ENCODE results near the gene BSX. TPM values are rescaled to one million over a fixed set of nuclear protein-coding genes. Genes with fewer than 3 reads are reported as not detected.

The BSX gene
- total RNA-seq (2014; rRNA removed; shearing (Covaris generic)) (not detected in 2 replicates), polyA plus RNA-seq (2016; fragmentation: Nextera tagmentation; extraction: Ambion mirVana) (not detected in 2 replicates)

- Histone ChIP-seq H3K4me1 (ENCODE audit: insufficient read depth) (no peaks in the 10 kb centered on the region), H4K20me1 (ENCODE audit: insufficient read depth) (no peaks in the 10 kb centered on the region), H3K4me2 (ENCODE audit: unreplicated experiment) (no peak within 1 kb of the TSS), H3K79me2 (ENCODE audit: insufficient read depth) (no peaks in the 10 kb centered on the region), H3K4me3 (no peak within 1 kb of the TSS), H3K9me2 (ENCODE audit: insufficient read depth) (no peaks in the 10 kb centered on the region), H3K27me3 (replicated peaks; ENCODE audit: insufficient read depth) (peaks cover 77% of the 10 kb centered on the region), H3K36me3 (ENCODE audit: low read depth) (no peaks in the 10 kb centered on the region), H3K9me3 (ENCODE audit: low read depth) (no peaks in the 10 kb centered on the region), H2AFZ (no peak within 1 kb of the TSS), H3F3A (ENCODE audit: insufficient read depth) (no peaks in the 10 kb centered on the region), H3K27ac (no peak within 1 kb of the TSS), H3K9ac (no peak within 1 kb of the TSS)
- DNase-seq, result peak; percentile 58
- 16 to 19% methylated on average over 27 to 35 of the region's 35 CpGs for WGBS, 2 experiments (ENCODE audit: low coverage in 1 of 2, low lambda C conversion rate in 2 of 2, missing lambda C conversion rate in 2 of 2)
- in situ Hi-C loops (cut with MboI), result no loop called here
- peak; percentile 43 for TF ChIP-seq EZH2 (IDR thresholded peaks at IDR 0.05; ENCODE audit: insufficient read depth, poor library complexity, severe bottlenecking)
- no peak for TF ChIP-seq EZH2phosphoT487 (IDR thresholded peaks at IDR 0.05; ENCODE audit: insufficient read depth, low read depth)
These were observed at the start of gene BSX for GRCh38 chr11:122981388-122982264. TSS of gene BSX (minus strand) at chr11:122981834. CDS start at chr11:122981671, 163 bp downstream.

GRCh38 chr11:123030517-123030916 is 48.9 kb upstream of the BSX start:
- 62 to 66% methylated on average over 4 of the region's 4 CpGs for WGBS, 2 experiments (ENCODE audit: low coverage in 1 of 2, low lambda C conversion rate in 2 of 2, missing lambda C conversion rate in 2 of 2)
- H3K9ac ChIP-seq, result no peak overlapping the region
- in situ Hi-C loops (cut with MboI), result no loop called here
- H3K79me2 ChIP-seq (ENCODE audit: insufficient read depth), result no peaks in the 10 kb centered on the region
- no peaks in the 10 kb centered on the region for H3K9me3 ChIP-seq (ENCODE audit: low read depth)
- DNase-seq, result no peak
- TF ChIP-seq EZH2 (IDR thresholded peaks at IDR 0.05; ENCODE audit: insufficient read depth, poor library complexity, severe bottlenecking), result no peak
- TF ChIP-seq EZH2phosphoT487 (IDR thresholded peaks at IDR 0.05; ENCODE audit: insufficient read depth, low read depth), result no peak
- H3K27ac ChIP-seq, result no peak overlapping the region
- H2AFZ ChIP-seq, result no peak overlapping the region
- no peaks in the 10 kb centered on the region for H3F3A ChIP-seq (ENCODE audit: insufficient read depth)
- no peaks in the 10 kb centered on the region for H4K20me1 ChIP-seq (ENCODE audit: insufficient read depth)
- no peaks in the 10 kb centered on the region for H3K27me3 ChIP-seq (replicated peaks; ENCODE audit: insufficient read depth)
- H3K4me2 ChIP-seq (ENCODE audit: unreplicated experiment), result no peak overlapping the region
- H3K9me2 ChIP-seq (ENCODE audit: insufficient read depth), result no peaks in the 10 kb centered on the region
- no peak overlapping the region for H3K4me3 ChIP-seq
- no peaks in the 10 kb centered on the region for H3K36me3 ChIP-seq (ENCODE audit: low read depth)
- no peaks in the 10 kb centered on the region for H3K4me1 ChIP-seq (ENCODE audit: insufficient read depth)

GRCh38 chr11:123020968-123021367 is 39.3 kb upstream of the BSX start:
- H3K4me1 ChIP-seq (ENCODE audit: insufficient read depth), result no peaks in the 10 kb centered on the region
- WGBS, 2 experiments (ENCODE audit: low coverage in 1 of 2, low lambda C conversion rate in 2 of 2, missing lambda C conversion rate in 2 of 2), result 25 to 28% methylated on average over 2 of the region's 2 CpGs
- H3K9me3 ChIP-seq (ENCODE audit: low read depth), result no peaks in the 10 kb centered on the region
- no peak overlapping the region for H3K4me2 ChIP-seq (ENCODE audit: unreplicated experiment)
- no peak overlapping the region for H3K27ac ChIP-seq
- in situ Hi-C loops (cut with MboI), result loop anchor here (25.0 kb wide), 1 partner anchor 409 kb away; no protein-coding TSS in a partner anchor
- H3K4me3 ChIP-seq, result no peak overlapping the region
- no peak overlapping the region for H3K9ac ChIP-seq
- peak; percentile 84 for DNase-seq
- H3K36me3 ChIP-seq (ENCODE audit: low read depth), result no peaks in the 10 kb centered on the region
- no peaks in the 10 kb centered on the region for H3K9me2 ChIP-seq (ENCODE audit: insufficient read depth)
- TF ChIP-seq EZH2 (IDR thresholded peaks at IDR 0.05; ENCODE audit: insufficient read depth, poor library complexity, severe bottlenecking), result no peak
- TF ChIP-seq EZH2phosphoT487 (IDR thresholded peaks at IDR 0.05; ENCODE audit: insufficient read depth, low read depth), result no peak
- H3F3A ChIP-seq (ENCODE audit: insufficient read depth), result no peaks in the 10 kb centered on the region
- H3K79me2 ChIP-seq (ENCODE audit: insufficient read depth), result no peaks in the 10 kb centered on the region
- peaks cover 8% of the 10 kb centered on the region; the same call in 1 of the 2 replicates for H3K27me3 ChIP-seq (replicated peaks; ENCODE audit: insufficient read depth)
- H2AFZ ChIP-seq, result no peak overlapping the region; the same call in 1 of the 2 replicates
- H4K20me1 ChIP-seq (ENCODE audit: insufficient read depth), result no peaks in the 10 kb centered on the region

DNA sequence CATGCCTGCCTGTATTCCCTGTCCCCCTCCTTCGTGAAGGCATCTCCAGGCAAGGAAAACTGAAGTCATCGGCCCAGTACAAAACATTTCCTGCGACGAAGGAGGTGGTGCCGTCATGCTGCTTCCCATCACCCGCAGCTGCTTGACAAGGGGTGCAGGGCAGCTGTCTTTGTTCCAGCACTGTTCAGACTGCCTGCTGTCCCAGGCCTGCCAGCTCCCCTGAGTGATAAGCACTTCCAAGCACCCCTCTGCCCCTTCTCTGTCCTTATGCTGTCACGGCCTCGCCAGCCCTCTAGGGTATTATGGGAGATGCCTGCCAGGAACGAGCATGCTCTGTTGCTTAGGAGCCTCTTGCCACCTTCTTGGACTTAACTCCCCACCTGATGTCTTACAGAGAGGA is 37.1 kb upstream of the BSX start:
- Histone ChIP-seq H3F3A (ENCODE audit: insufficient read depth) (no peaks in the 10 kb centered on the region), H4K20me1 (ENCODE audit: insufficient read depth) (no peaks in the 10 kb centered on the region), H3K4me2 (ENCODE audit: unreplicated experiment) (no peak overlapping the region), H3K36me3 (ENCODE audit: low read depth) (no peaks in the 10 kb centered on the region), H3K9ac (no peak overlapping the region), H3K9me2 (ENCODE audit: insufficient read depth) (no peaks in the 10 kb centered on the region), H2AFZ (no peak overlapping the region), H3K27ac (no peak overlapping the region), H3K27me3 (replicated peaks; ENCODE audit: insufficient read depth) (peaks cover 17% of the 10 kb centered on the region; the same call in 1 of the 2 replicates), H3K4me1 (ENCODE audit: insufficient read depth) (no peaks in the 10 kb centered on the region), H3K9me3 (ENCODE audit: low read depth) (no peaks in the 10 kb centered on the region), H3K4me3 (no peak overlapping the region), H3K79me2 (ENCODE audit: insufficient read depth) (no peaks in the 10 kb centered on the region)
- in situ Hi-C loops (cut with MboI), result loop anchor here (5.0 to 25.0 kb wide), 2 partner anchors 151 to 406 kb away; no protein-coding TSS in a partner anchor
- TF ChIP-seq EZH2 (IDR thresholded peaks at IDR 0.05; ENCODE audit: insufficient read depth, poor library complexity, severe bottlenecking) (no peak), EZH2phosphoT487 (IDR thresholded peaks at IDR 0.05; ENCODE audit: insufficient read depth, low read depth) (no peak)
- 76 to 87% methylated on average over 9 of the region's 9 CpGs for WGBS, 2 experiments (ENCODE audit: low coverage in 1 of 2, low lambda C conversion rate in 2 of 2, missing lambda C conversion rate in 2 of 2)
- DNase-seq, result no peak

All from GM23248 (cell line).